IPS-18a (cell line): ENCODE data around the gene EGFLAM.

Experiments
- H3K27ac ChIP-seq: one replicate; pipeline ENCODE4 v1.5.1; 2013; ENCODE audit warnings: low read length
- H3K27me3 ChIP-seq: one replicate; pipeline ENCODE4 v1.6.1; 2013; ENCODE audit warnings: mild to moderate bottlenecking, low read length; ENCODE audit not compliant: control insufficient read depth, insufficient read depth
- H3K36me3 ChIP-seq: one replicate; pipeline ENCODE4 v1.6.1; 2013; ENCODE audit warnings: low read depth, low read length; ENCODE audit not compliant: control insufficient read depth
- H3K4me1 ChIP-seq: one replicate; pipeline ENCODE4 v1.6.1; 2013; ENCODE audit warnings: low read depth, low read length; ENCODE audit not compliant: control insufficient read depth
- H3K4me3 ChIP-seq: one replicate; pipeline ENCODE4 v1.5.1; 2013; ENCODE audit warnings: low read length
- H3K9ac ChIP-seq: one replicate; pipeline ENCODE4 v1.6.1; 2013; ENCODE audit warnings: mild to moderate bottlenecking, low read length, moderate library complexity
- H3K9me3 ChIP-seq: one replicate; pipeline ENCODE4 v1.6.1; 2013; ENCODE audit warnings: low read depth, low read length; ENCODE audit not compliant: control insufficient read depth

EGFLAM gene

DNA sequence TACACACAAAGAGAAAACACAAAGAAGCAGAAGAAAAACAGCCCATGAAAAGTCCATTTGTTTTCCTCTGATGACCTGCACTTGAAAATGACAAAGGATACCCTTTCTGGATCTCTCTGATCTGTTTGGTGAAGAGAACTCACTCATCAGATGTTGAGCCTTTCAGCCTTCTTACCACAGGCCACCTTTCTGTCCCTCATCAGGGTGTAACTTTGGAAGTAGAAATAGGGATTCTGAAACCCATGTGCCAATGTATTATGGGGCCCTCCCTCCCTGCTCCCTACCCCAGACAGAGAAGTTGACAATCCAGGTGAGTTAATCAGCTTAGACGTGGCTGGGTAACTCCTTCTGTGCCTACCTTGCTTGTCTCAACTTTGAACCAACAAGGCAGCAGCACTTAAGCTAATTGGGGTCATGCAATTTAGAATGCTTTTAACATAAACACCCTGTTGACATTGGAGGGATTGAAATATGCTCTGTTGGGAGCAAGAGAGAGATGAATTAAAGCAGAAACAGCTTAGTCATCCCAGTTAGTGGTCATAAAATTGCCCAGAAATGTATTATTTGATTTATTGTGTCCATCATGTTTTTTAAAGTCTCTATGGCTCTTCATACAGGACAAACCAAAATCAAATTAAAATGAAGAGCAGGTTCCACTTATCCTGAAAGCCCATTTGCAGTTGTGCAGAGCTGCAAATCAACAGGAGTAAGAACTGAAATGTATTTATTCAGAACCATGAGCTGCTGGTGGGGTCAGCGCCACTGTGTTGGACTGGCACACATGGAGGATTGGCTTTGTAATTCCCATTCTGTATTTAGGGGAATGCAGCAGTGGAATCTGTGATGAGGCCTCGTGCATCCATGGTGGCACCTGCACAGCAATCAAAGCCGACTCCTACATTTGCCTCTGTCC is 166.0 kb downstream of the EGFLAM start:
- Histone ChIP-seq H3K9me3 (no peaks in the 10 kb centered on the region), H3K27ac (no peak overlapping the region), H3K36me3 (no peaks in the 10 kb centered on the region), H3K27me3 (no peaks in the 10 kb centered on the region), H3K9ac (no peak overlapping the region), H3K4me1 (no peaks in the 10 kb centered on the region), H3K4me3 (no peak overlapping the region)

DNA sequence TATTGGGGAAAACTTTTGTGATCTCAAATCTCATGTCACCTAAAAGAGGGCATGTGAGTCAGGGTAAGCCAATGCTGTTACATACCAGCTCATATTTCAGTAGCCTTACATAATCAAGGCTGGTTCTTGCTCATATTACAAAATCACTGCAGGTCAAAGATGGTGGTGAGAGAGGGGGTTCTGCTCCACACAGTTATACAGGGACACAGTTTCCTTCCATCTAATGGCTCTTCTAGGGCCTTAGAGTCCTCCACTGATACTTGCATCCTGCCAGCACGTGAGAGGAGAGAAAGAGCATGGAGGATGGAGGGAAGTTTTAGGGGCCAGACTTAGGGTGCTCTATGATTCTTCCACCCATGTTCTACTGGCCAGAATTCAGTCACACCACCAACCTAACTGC is 168.1 kb downstream of the EGFLAM start:
- Histone ChIP-seq H3K4me1 (no peaks in the 10 kb centered on the region), H3K9me3 (no peaks in the 10 kb centered on the region), H3K9ac (no peak overlapping the region), H3K27ac (no peak overlapping the region), H3K27me3 (no peaks in the 10 kb centered on the region), H3K4me3 (no peak overlapping the region), H3K36me3 (no peaks in the 10 kb centered on the region)

DNA sequence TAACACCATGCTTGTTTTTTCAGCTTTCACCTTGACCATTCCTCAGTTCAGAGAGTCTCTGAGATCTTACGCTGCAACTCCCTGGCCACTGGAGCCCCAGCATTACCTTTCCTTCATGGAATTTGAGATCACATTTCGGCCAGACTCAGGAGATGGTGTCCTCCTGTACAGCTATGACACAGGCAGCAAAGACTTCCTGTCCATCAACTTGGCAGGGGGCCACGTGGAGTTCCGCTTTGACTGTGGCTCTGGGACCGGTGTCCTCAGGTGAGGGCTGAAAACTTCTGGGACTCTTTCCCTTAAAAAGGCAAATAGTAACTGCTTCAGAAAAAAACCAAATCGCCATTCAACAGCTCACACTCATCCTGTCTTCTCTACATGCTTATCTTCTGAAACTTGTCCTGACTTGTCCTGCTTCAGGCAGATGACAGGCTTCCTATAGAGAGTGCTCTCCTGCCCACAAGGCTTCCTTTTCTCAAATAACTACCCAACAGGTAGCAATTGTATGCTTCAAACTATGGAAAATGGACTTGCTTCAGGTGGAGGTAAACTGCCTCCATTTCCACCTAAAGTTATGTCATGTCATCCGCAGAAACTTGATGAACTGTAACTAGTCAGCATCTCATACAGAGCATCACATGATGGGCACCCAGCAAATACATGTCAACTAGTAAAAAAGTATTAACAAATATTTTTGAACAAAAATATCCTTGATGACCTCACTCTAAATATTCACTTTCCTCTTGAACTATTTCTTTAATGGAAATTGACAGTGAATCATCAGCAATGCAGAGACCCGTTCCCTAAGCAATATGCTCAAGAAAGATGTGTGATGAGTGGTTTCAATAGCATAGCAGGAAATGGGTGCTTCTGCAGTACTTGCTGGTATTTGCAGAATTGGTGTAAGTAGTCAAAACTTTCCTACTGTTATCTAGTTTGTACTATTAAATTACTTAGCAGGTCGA is 168.9 kb downstream of the EGFLAM start:
- H3K36me3 ChIP-seq, result no peaks in the 10 kb centered on the region
- no peak overlapping the region for H3K9ac ChIP-seq
- no peaks in the 10 kb centered on the region for H3K4me1 ChIP-seq
- no peak overlapping the region for H3K4me3 ChIP-seq
- no peak overlapping the region for H3K27ac ChIP-seq
- no peaks in the 10 kb centered on the region for H3K9me3 ChIP-seq
- H3K27me3 ChIP-seq, result no peaks in the 10 kb centered on the region

DNA sequence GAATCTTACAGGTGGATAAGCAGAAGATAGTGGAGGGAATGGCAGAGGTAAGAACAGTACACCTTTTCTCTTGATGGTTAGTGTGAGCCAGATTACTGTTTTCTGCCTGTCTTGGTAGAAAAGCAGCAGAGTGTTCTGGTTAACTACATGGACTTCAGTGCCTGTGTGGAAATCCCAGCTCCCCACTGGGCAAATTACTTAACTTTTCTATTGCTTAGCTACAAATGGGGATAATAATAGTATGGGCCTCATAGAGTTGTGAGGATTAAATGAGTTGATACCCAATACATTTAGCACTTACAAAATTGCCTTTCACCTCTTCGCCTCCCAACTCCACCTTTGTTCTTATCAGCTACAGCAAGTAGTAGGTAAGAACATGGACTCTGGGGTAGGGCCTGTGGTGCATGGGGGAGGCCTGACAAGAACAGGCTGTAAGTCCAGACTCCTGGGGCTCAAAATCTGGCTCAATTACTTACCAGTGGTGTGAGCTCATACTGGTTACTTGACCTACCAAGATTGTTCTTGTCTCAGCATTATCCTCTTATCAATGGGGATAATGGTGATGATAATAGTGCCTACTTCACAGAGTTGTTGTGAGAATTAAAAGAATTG is 173.0 kb downstream of the EGFLAM start:
- no peaks in the 10 kb centered on the region for H3K9me3 ChIP-seq
- no peaks in the 10 kb centered on the region for H3K36me3 ChIP-seq
- H3K4me1 ChIP-seq, result no peaks in the 10 kb centered on the region
- no peaks in the 10 kb centered on the region for H3K27me3 ChIP-seq
- no peak overlapping the region for H3K27ac ChIP-seq
- no peak overlapping the region for H3K9ac ChIP-seq
- H3K4me3 ChIP-seq, result no peak overlapping the region

DNA sequence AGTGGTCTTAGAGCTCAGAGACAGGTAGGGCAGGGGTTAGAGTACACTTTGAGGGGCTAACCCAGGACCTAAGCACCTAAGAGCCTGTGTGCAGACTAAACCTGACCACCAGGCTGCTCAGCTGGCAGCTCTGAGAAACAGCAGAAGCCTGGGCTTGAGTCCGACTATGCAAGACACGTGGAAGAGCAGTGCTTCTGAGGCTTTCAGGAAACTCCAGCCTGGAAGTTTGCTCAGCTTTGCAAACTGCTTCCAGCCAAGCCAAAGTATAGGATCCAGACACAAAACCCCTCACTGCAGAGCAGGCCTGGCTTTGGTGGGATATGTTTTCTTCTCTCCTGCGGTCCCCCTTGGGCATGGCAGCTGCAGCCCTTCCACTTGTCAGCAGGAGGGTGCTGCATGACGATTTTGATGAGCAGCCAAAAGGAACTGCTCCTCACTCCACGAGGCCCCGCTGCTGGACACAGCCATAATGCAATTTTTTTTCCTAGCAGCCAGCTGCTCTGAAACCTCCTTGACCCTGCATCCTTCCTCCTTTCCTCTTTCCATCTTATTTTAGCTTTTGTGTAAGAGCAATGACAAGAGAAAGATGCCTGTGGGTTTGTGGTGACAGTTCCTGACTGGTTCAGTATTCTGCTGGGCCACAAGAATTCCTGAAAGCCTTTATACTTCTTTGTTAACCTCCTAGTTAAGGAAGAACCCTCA is 175.0 kb downstream of the EGFLAM start:
- Histone ChIP-seq H3K4me1 (no peaks in the 10 kb centered on the region), H3K9ac (no peak overlapping the region), H3K27me3 (no peaks in the 10 kb centered on the region), H3K9me3 (no peaks in the 10 kb centered on the region), H3K4me3 (no peak overlapping the region), H3K36me3 (no peaks in the 10 kb centered on the region), H3K27ac (no peak overlapping the region)

DNA sequence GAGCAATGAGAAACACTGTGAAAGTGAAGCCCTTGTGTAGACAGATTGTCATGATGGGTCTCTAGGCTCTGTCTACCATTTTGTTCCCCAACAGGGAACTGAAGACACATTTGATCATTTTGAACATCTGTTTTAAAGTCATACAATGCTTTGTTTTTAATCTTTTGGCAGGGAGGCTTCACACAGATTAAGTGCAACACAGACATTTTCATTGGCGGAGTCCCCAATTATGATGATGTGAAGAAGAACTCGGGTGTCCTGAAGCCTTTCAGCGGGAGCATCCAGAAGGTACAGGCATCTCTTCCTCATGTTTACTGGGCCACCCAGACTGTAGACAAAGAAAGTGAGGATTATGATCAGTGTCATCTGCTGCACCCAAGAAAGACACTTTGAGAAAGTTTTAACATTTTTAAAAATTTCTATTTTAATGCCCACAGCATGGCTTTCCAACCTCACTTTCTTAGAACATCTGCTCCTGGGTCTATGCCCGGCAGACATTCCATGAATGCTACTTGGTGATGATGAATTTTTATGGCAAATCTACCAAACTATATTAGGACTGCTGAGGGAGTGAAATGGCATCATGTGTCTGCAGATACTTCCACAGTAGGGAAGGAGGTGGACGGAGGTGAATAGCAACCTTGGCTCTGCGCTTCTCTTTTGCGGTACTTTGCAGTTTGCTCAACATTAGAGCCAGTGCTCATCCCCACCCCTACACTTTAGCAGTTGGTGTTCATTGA is 176.8 kb downstream of the EGFLAM start:
- Histone ChIP-seq H3K4me1 (no peaks in the 10 kb centered on the region), H3K9ac (no peak overlapping the region), H3K9me3 (no peaks in the 10 kb centered on the region), H3K27me3 (no peaks in the 10 kb centered on the region), H3K27ac (no peak overlapping the region), H3K4me3 (no peak overlapping the region), H3K36me3 (no peaks in the 10 kb centered on the region)

DNA sequence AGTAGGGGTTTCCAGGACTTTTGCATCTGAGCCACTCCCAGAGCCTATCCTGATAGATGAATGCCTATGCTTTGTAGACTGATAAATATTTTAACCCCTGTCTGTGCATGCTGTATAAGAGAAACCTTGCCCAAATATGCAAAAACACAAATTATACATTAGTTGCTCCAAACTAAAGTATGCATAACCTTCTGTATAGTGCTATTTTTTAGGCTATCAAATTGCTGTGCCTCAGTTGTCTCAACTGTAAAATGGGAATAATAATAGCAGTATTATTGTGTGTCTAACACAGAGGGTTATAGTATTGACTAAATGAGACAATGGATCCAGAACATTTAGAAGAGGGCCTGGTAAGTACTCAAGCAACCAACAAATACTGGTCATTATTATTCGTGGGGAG is 180.4 kb downstream of the EGFLAM start:
- H3K27ac ChIP-seq, result no peak overlapping the region
- H3K4me1 ChIP-seq, result no peaks in the 10 kb centered on the region
- no peak overlapping the region for H3K9ac ChIP-seq
- H3K4me3 ChIP-seq, result no peak overlapping the region
- H3K27me3 ChIP-seq, result no peaks in the 10 kb centered on the region
- H3K9me3 ChIP-seq, result no peaks in the 10 kb centered on the region
- no peaks in the 10 kb centered on the region for H3K36me3 ChIP-seq

DNA sequence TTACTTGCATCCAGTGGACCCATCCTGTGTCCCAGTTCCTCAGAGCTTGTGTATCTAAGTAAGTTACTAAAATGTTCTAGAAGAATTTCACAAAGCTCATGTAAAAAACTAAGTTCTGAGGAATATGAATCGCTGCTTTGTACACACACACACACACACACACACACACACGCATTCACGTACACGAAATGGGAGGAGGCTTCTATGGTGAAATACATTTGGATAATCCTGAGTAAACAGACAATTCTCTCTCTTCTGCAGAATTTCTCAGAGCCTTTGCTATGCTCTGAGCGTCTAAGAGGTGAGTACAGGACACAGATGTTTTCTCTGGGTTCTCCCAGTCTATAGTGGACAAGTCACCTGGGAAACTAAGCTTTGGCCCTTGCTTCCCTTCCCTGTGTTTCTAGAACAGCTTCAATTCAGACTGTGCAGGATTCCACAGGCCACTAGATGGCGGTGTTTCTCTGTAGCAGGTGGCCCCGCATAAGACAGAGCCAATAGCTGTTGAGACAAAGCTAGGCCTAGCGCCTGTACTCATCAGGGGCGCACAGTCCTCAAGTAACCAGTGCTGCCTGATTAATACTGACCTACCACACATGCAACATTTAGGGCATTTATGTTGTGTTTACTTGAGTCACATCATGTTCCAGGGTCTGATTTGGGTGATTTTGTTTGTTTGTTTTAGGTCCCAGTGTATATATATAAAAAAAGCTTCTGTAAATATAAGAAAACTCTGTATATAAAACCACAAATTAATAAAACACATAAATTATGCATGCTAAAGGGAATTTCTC is 183.3 kb downstream of the EGFLAM start:
- H3K27me3 ChIP-seq, result no peaks in the 10 kb centered on the region
- no peak overlapping the region for H3K4me3 ChIP-seq
- H3K9me3 ChIP-seq, result no peaks in the 10 kb centered on the region
- no peak overlapping the region for H3K9ac ChIP-seq
- H3K36me3 ChIP-seq, result no peaks in the 10 kb centered on the region
- no peaks in the 10 kb centered on the region for H3K4me1 ChIP-seq
- H3K27ac ChIP-seq, result no peak overlapping the region

DNA sequence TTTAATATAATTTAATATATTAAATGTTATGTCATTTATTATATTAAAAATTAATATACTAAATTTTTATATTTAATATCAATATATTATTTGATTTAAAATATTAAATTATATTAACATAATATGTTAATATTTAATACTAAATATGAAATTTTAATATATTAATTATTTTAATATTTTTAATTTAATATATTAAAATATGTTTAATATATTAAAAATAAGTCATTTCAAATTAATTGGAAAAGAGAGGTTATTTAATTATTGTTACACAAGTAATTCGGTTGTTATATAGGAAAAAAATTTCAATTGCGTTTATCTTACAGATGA is 183.9 kb downstream of the EGFLAM start:
- no peaks in the 10 kb centered on the region for H3K36me3 ChIP-seq
- H3K4me1 ChIP-seq, result no peaks in the 10 kb centered on the region
- H3K4me3 ChIP-seq, result no peak overlapping the region
- no peak overlapping the region for H3K27ac ChIP-seq
- no peaks in the 10 kb centered on the region for H3K27me3 ChIP-seq
- no peak overlapping the region for H3K9ac ChIP-seq
- H3K9me3 ChIP-seq, result no peaks in the 10 kb centered on the region

DNA sequence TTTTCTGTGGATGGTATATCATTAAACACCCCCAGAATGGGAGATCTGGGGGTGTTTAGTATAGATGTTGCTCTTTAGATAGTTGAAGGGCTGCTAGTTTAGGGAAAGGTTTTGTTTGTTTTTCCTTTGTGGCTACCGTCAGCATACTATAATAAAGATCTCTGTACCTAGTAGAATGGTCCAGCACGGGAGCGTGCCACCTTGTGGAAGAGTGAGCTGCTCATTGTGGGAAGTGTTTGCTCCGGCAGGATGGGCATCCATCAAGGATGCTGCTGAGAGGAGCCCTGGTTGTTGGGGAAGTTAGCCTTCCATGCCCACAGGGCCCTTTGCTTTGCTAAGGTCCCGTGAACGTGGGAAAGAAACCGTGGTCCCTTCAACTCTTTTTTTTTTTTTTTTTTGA is 185.0 kb downstream of the EGFLAM start:
- Histone ChIP-seq H3K4me3 (no peak overlapping the region), H3K9me3 (no peaks in the 10 kb centered on the region), H3K9ac (no peak overlapping the region), H3K36me3 (no peaks in the 10 kb centered on the region), H3K27ac (no peak overlapping the region), H3K4me1 (no peaks in the 10 kb centered on the region), H3K27me3 (no peaks in the 10 kb centered on the region)
